WTC11 (cell line): Measurements from ENCODE around the gene TJAP1.

Experiments used
- SP1 ChIP-seq: sonication (generic); formaldehyde crosslinking; conservative IDR thresholded peaks from 2 replicates; pipeline ENCODE4 v1.8.1; 2022; ENCODE audit warnings: missing genetic modification reagents
- ZBTB21 ChIP-seq: sonication (generic); formaldehyde crosslinking; IDR thresholded peaks from 2 replicates; pipeline ENCODE4 v1.8.1; 2023; ENCODE audit warnings: mild to moderate bottlenecking, missing genetic modification reagents, borderline replicate concordance
- TF ChIP-seq, protein P1 (sequence below): fragments of 250-450 bp; sonication (Bioruptor Pico); IDR thresholded peaks from 2 replicates; pipeline ENCODE4 v1.8.0; 2021; ENCODE audit warnings: mild to moderate bottlenecking
- TF ChIP-seq, protein P2 (sequence below): fragments of 200-600 bp; IDR thresholded peaks from 2 replicates; pipeline ENCODE4 v1.8.0; 2022; ENCODE audit warnings: antibody characterized with exemption

- TF ChIP-seq, protein P1, sequence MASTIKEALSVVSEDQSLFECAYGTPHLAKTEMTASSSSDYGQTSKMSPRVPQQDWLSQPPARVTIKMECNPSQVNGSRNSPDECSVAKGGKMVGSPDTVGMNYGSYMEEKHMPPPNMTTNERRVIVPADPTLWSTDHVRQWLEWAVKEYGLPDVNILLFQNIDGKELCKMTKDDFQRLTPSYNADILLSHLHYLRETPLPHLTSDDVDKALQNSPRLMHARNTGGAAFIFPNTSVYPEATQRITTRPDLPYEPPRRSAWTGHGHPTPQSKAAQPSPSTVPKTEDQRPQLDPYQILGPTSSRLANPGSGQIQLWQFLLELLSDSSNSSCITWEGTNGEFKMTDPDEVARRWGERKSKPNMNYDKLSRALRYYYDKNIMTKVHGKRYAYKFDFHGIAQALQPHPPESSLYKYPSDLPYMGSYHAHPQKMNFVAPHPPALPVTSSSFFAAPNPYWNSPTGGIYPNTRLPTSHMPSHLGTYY: no peak
- TF ChIP-seq, protein P2, sequence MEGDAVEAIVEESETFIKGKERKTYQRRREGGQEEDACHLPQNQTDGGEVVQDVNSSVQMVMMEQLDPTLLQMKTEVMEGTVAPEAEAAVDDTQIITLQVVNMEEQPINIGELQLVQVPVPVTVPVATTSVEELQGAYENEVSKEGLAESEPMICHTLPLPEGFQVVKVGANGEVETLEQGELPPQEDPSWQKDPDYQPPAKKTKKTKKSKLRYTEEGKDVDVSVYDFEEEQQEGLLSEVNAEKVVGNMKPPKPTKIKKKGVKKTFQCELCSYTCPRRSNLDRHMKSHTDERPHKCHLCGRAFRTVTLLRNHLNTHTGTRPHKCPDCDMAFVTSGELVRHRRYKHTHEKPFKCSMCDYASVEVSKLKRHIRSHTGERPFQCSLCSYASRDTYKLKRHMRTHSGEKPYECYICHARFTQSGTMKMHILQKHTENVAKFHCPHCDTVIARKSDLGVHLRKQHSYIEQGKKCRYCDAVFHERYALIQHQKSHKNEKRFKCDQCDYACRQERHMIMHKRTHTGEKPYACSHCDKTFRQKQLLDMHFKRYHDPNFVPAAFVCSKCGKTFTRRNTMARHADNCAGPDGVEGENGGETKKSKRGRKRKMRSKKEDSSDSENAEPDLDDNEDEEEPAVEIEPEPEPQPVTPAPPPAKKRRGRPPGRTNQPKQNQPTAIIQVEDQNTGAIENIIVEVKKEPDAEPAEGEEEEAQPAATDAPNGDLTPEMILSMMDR: no peak
- TF ChIP-seq SP1 (no peak), ZBTB21 (no peak)
Observed at GRCh38 chr6:43532201-43532600, 54.8 kb downstream of the TJAP1 start.
